Pancreas (tissue), 10 donors: ENCODE results near the gene P2RX3. TPM values are rescaled to one million over a fixed set of nuclear protein-coding genes. Genes with fewer than 3 reads are reported as not detected.
A peak's percentile ranks its signal among the peaks of the same experiment; 100 is the strongest.

Source experiments
- ATAC-seq, 4 donors: fragments of 200-7000 bp; cut with Tn5 transposase; one replicate each; pipeline versions ENCODE4 v1.8.0 to v1.9.1; 2020; ENCODE audit warnings: mild to moderate bottlenecking in 4 of 4, moderate library complexity in 4 of 4
- DNase-seq, 6 donors: peaks; one replicate each; pipeline ENCODE4 v3.0.0-alpha.2; 2020
- FAIRE-seq: peaks from 2 replicates; lab custom pipeline; 2012; peaks lifted over from hg19 to GRCh38; lab: Jason Lieb, UNC
- H3K27ac ChIP-seq, 4 donors: fragments of 200-600 bp; sonication (generic); 1 replicate in 3 of 4; 2 replicates in 1 of 4; pipeline versions ENCODE4 v1.5.0 to v1.8.0; 2020
- H3K27me3 ChIP-seq, 4 donors: fragments of 200-600 bp; one replicate each; pipeline ENCODE4 v1.8.0; 2021
- H3K36me3 ChIP-seq, 3 donors: fragments of 200-600 bp; sonication (generic) in 1 of 3; one replicate each; pipeline versions ENCODE4 v1.5.0 to v1.8.0; 2020 to 2021
- H3K4me1 ChIP-seq, 3 donors: fragments of 200-600 bp; one replicate each; pipeline ENCODE4 v1.8.0; 2021
- H3K4me3 ChIP-seq, 4 donors: fragments of 200-600 bp; sonication (generic) in 2 of 4; one replicate each; pipeline versions ENCODE4 v1.5.0 to v1.8.0; 2020 to 2021
- H3K9me3 ChIP-seq, 4 donors: fragments of 200-600 bp; one replicate each; pipeline ENCODE4 v1.8.0; 2021
- WGBS, 2 donors: extraction: QIAGEN DNeasy Blood & Tissue Kit; methylation state at CpG; one replicate each; pipeline ENCODE4 v1.1.7; 2013; 5-methylcytosine and 5-hydroxymethylcytosine counted together
- intact Hi-C, 3 donors: fragments of 100-400 bp; cut with DNase I; formaldehyde crosslinking; loops; one replicate each; pipeline versions ENCODE4 v1.11.1 to v1.14.2; 2022
- polyA plus RNA-seq, 2 donors: library from polyadenylated mRNA; stranded (reverse); fragments of 200-250 nt; gene quantifications; one replicate each; pipeline ENCODE4 v1.2.3, GENCODE V29; 2013
- total RNA-seq, 6 donors: library from RNA; stranded (reverse); fragmentation: NEBNext Ultra II Directional in 4 of 6; extraction: Animal tissue kit (Norgen Biotek cat#: 25700) in 4 of 6; gene quantifications; one replicate each; pipeline versions ENCODE4 v1.2.1 to v1.2.4, GENCODE V29; 2021 to 2023
- TF ChIP-seq, protein P1 (sequence below), 4 donors: fragments of 200-600 bp; sonication (generic) in 3 of 4; IDR thresholded peaks; one replicate each; pipeline versions ENCODE4 v1.5.0 to v1.8.0; 2021; ENCODE audit warnings: antibody characterized with exemption in 4 of 4
- donor health status: healthy with polysubstance abuse.
- donor health status: DM: no; HTN: no; CAD: no; lungs with moderate emphysema.
- donor health status: DM: no; HTN: no; CAD: no.
- donor health status: control.
- donor health status: control.
- donor health status: Bipolar disorder and iron deficiency.
- donor health status: DM: yes; HTN: yes; CAD: no.
- donor health status: DM: no; HTN: no; CAD: no.
- donor health status: DM: no; HTN: no; CAD: no.
- donor health status: DM: yes; HTN: yes; CAD: no.

The P2RX3 gene
- total and polyA plus RNA-seq, 8 donors, result 0.07 to 0.16 (median 0.16) TPM; not detected in 5

DNA sequence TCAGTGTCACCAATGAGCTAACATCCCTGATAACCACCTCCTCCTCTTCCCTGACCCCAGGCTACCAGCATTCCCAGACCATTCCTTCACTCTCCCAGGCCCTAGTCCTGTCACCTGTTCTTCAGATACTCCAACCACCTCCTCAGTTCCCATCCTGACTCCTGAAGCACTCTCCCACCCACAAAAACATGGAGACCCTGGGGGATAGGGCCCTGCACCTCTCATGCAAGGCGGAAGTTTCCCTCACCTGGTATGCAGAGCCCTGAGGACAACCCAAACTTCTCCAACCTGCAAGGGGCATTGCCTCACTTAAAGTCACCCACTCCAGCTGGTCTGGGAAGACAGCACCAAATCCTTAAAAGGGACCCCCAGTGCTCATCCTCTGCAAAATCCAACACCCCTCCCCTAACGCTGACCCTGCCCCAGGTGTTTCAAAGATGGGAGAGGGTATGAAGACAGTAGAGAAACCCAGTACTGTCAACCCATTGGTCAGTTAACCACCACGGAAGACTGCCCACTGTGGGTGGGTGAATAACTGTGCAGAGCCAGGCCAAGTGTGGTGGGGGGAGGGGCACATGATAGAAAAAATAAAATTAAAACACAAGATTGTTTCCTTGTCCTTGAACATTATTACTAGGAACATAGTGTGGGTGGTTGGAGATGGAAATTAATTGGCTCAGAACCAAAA lies 14.8 kb upstream of the P2RX3 start:
- Histone ChIP-seq H3K4me3 (peak overlapping the region; percentile 59 to 76 (median 72)), H3K4me1 (peaks cover 26 to 58% (median 36%) of the 10 kb centered on the region in 3 donors), H3K9me3 (no peaks in the 10 kb centered on the region), H3K27me3 (no peaks in the 10 kb centered on the region), H3K27ac (peak overlapping the region; percentile 88 to 96 (median 90)), H3K36me3 (peaks cover 0 to 14% (median 4%) of the 10 kb centered on the region in 3 donors)
- 50 to 54% methylated on average over 3 of the region's 3 CpGs for WGBS, 2 donors
- TF ChIP-seq, protein P1, sequence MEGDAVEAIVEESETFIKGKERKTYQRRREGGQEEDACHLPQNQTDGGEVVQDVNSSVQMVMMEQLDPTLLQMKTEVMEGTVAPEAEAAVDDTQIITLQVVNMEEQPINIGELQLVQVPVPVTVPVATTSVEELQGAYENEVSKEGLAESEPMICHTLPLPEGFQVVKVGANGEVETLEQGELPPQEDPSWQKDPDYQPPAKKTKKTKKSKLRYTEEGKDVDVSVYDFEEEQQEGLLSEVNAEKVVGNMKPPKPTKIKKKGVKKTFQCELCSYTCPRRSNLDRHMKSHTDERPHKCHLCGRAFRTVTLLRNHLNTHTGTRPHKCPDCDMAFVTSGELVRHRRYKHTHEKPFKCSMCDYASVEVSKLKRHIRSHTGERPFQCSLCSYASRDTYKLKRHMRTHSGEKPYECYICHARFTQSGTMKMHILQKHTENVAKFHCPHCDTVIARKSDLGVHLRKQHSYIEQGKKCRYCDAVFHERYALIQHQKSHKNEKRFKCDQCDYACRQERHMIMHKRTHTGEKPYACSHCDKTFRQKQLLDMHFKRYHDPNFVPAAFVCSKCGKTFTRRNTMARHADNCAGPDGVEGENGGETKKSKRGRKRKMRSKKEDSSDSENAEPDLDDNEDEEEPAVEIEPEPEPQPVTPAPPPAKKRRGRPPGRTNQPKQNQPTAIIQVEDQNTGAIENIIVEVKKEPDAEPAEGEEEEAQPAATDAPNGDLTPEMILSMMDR (IDR thresholded peaks at IDR 0.05), result no peak
- FAIRE-seq (no peak), DNase-seq (peak in 2 of 6 donors; percentile 38 to 39), ATAC-seq (no peak)
- intact Hi-C loops, result no loop called here

- Histone ChIP-seq H3K4me1 (peaks cover 22 to 53% (median 32%) of the 10 kb centered on the region in 3 donors), H3K9me3 (no peaks in the 10 kb centered on the region), H3K27me3 (no peaks in the 10 kb centered on the region), H3K4me3 (peak overlapping the region; percentile 59 to 76 (median 72)), H3K36me3 (peaks cover 0 to 14% (median 4%) of the 10 kb centered on the region in 3 donors), H3K27ac (peak overlapping the region; percentile 88 to 96 (median 90))
- ATAC-seq (no peak), DNase-seq (peak in 1 of 6 donors; percentile 53), FAIRE-seq (no peak)
- TF ChIP-seq, protein P1 (IDR thresholded peaks at IDR 0.05), result no peak
- 7 to 15% methylated on average over 9 of the region's 9 CpGs for WGBS, 2 donors
- intact Hi-C loops, result no loop called here
Measured at GRCh38 chr11:57323855-57324153, 14.3 kb upstream of the P2RX3 start.

- intact Hi-C loops, result no loop called here
- Histone ChIP-seq H3K4me1 (peaks cover 22 to 48% (median 32%) of the 10 kb centered on the region in 3 donors), H3K27ac (peak overlapping the region; percentile 88 to 96 (median 90)), H3K9me3 (no peaks in the 10 kb centered on the region), H3K4me3 (peak overlapping the region; percentile 59 to 76 (median 72)), H3K27me3 (no peaks in the 10 kb centered on the region), H3K36me3 (peaks cover 0 to 14% (median 4%) of the 10 kb centered on the region in 3 donors)
- TF ChIP-seq, protein P1 (IDR thresholded peaks at IDR 0.05), result no peak
- FAIRE-seq (no peak), ATAC-seq (peak in 1 of 4 donors; percentile 12), DNase-seq (peak in 5 of 6 donors; percentile 51 to 89 (median 64))
- WGBS, 2 donors, result 1 to 2% methylated on average over 33 to 62 of the region's 64 CpGs
Measured at GRCh38 chr11:57324154-57324885, 13.8 kb upstream of the P2RX3 start.

- Histone ChIP-seq H3K27me3 (no peaks in the 10 kb centered on the region), H3K36me3 (peaks cover 0 to 18% (median 4%) of the 10 kb centered on the region in 3 donors), H3K27ac (peak within 1 kb of the TSS; percentile 88 to 96 (median 90)), H3K9me3 (no peaks in the 10 kb centered on the region), H3K4me1 (peaks cover 22 to 40% (median 32%) of the 10 kb centered on the region in 3 donors), H3K4me3 (peak within 1 kb of the TSS; percentile 59 to 76 (median 72))
- ATAC-seq, result peak; percentile 69 to 84 (median 79)
- DNase-seq, result peak; percentile 97 to 98 (median 98)
- TF ChIP-seq, protein P1 (IDR thresholded peaks at IDR 0.05), result no peak
- peak; percentile 81 for FAIRE-seq
- 0% methylated on average over 48 to 61 of the region's 61 CpGs for WGBS, 2 donors
- intact Hi-C loops, result no loop called here
Measured at GRCh38 chr11:57324886-57325734, 13.0 kb upstream of the P2RX3 start, which contains the start of gene TNKS1BP1. Gene TNKS1BP1, minus strand, starts transcription at chr11:57324952. Its CDS starts 3,067 bp downstream, at chr11:57321885.
